ENCODE measurements around the gene NME2.

NME2 gene

DNA sequence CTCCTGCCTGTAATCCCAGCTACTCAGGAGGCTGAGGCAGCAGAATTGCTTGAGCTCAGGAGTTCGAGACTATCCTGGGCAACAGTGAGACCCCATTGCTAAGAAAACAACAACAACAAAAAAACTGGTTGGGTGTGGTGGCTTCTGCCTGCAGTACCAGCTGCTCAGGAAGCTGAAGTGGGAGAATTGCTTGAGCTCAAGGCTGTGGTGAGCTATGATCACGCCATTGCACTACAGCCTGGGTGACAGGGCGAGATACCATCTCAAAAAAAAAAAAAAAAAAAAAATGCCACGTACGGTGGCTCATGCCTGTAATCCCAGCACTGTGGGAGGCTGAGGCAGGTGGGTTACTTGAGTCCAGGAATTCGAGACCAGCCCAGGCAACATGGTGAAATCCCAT, 34.1 kb downstream of the NME2 start:
- DNase-seq (ENCODE audit: extremely low read depth in 1 of 2, low read depth in 1 of 2), result no peak

DNA sequence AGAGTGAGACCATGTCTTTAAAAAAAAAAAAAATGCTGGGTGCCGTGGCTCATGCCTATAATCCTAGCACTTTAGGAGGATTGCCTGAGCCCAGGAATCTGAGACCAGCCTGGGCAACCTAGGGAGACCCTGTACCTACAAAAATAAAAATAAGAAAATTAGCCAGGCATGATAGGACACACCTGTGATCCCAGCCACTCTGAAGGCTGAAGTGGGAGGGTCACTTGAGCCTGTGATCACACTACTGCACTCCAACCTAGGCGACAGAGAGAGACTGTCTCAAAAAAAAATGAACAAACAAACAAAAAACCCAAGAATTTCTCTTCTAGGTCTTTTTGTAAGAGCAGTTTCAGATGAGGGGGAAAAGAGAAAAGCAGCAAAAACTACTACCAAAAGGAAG, 34.6 kb downstream of the NME2 start:
- no peak for DNase-seq (ENCODE audit: extremely low read depth in 1 of 2, low read depth in 1 of 2)

DNA sequence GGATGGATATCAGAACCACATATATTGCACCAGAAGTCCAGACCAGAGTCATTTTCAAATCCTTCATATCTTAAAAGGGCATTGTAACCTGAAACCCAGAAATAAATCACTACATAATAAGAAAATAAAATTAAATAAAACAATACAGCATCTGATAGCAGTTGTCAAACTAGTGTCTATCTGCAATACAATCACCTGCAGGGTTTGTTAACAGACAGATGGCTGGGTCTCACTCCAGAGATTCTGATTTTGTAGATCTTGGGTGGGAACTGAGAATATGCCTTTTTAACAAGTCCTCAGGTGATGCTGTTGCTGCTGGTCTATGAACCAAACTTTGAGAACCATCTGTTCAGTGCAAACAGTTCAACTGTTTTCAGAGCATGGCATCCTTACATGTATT, 37.6 kb downstream of the NME2 start:
- no peak for DNase-seq (ENCODE audit: extremely low read depth in 1 of 2, low read depth in 1 of 2)

DNA sequence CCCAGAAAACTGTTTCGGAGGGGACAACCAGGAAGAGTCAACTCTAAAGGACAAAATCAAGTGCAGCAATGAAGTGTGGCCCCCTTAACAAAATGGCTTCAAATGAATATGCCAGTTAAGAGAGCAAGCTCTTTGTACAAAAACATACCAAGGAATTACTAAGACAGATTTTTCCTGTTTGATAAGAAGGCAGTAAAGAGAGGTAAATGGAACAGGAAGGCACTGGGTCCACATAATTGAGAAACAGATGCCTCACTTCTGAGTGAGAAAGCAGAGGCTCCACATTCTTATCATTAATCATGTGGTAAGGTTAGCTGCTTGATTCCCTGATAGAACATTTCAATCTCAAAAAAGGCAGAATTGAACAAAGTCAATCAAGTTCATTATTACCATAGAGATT, 48.7 kb downstream of the NME2 start:
- no peak for DNase-seq (ENCODE audit: extremely low read depth in 1 of 2, low read depth in 1 of 2)

DNA sequence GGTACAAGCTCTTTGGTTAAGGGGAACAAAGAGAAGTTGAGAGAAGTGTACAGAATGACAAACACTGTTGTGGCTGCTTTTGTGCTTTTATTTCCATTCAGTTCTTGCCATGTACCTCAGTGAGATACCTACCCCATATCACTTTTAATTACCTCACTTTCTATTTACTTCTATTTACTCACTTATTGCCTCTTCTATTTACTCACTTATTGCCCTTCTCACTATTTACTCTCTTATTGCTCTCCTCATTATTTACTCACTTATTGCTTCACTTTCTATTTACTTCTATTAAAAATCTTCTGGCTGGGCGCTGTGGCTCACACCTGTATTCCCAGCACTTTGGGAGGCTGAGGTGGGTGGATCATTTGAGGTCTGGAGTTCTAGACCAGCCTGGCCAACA, 51.7 kb downstream of the NME2 start:
- no peak for DNase-seq (ENCODE audit: extremely low read depth in 1 of 2, low read depth in 1 of 2)

DNA sequence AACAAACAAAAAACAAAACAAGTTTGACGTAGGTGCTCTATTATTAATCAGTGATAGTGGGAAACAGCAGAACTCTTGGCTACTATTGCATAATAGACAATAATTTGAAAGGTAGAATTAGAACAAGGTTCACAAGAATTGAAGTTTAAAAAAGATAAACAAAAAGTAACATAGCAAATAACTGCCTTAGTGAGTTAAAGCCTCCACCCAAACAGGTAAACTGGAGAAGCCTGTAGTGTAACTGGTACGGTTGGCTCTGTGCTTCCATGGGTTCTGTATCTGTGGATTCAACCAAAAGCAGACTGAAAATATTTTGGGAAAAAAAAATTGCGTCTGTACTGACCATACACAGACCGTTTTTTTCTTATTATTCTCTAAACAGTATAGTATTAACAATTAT, 55.1 kb downstream of the NME2 start:
- no peak for DNase-seq (ENCODE audit: extremely low read depth in 1 of 2, low read depth in 1 of 2)

Data from activated CD8-positive, alpha-beta memory T cell treated with anti-CD3 and anti-CD28 coated beads for 1 hour (primary cell).